Stimulated activated CD4-positive, alpha-beta T cell treated with anti-CD3 and anti-CD28 coated beads, Interleukin-2, amount 100 ng/mL, for 48 hours (primary cell): ENCODE results near the gene INPP5A.
"Not testable (repeated sequence)": the region's sequence is repeated elsewhere in the genome, so short reads cannot be mapped to it uniquely, and the experiment has no call there.

Experiments used
- DNase-seq, 2 donors: peaks; one replicate each; pipeline ENCODE4 v3.0.0-alpha.2; 2020

Gene INPP5A, protein sequence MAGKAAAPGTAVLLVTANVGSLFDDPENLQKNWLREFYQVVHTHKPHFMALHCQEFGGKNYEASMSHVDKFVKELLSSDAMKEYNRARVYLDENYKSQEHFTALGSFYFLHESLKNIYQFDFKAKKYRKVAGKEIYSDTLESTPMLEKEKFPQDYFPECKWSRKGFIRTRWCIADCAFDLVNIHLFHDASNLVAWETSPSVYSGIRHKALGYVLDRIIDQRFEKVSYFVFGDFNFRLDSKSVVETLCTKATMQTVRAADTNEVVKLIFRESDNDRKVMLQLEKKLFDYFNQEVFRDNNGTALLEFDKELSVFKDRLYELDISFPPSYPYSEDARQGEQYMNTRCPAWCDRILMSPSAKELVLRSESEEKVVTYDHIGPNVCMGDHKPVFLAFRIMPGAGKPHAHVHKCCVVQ

GRCh38 chr10:132537684-132538001 is at the start of gene INPP5A:
Gene INPP5A, plus strand, starts transcription at chr10:132537787. Its CDS starts 310 bp downstream, at chr10:132538097.
- no peak for DNase-seq

DNA sequence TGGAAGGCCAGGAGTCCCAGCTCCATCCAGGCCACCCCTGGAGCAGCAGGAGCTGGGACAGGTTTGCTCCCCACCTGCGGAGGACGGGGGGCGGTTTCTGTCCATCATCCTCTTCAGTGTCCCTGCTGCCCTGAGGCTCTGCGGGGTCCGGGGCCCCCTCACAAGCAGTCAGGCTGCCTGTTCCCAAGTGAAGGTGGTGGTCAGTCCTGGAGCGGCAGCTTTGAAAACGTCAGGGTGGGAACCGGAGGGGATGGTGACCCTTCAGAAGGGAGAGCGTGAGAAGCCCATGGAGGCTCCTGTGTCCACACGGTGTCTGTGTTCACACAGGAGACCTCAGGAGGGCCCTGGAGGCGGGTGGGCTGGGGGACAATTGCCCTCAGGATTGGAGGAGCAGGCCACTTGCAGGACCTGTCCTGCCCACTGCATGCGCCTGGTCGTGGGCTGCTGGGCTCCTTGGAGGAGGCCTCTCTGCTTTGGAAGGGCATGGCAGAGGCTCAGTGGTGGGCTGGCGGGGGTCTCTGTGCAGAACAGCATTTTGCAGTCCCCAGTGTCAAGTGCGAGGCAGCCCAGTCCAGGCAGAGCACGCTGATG is 49.3 kb upstream of the INPP5A start:
- DNase-seq, result no peak

DNA sequence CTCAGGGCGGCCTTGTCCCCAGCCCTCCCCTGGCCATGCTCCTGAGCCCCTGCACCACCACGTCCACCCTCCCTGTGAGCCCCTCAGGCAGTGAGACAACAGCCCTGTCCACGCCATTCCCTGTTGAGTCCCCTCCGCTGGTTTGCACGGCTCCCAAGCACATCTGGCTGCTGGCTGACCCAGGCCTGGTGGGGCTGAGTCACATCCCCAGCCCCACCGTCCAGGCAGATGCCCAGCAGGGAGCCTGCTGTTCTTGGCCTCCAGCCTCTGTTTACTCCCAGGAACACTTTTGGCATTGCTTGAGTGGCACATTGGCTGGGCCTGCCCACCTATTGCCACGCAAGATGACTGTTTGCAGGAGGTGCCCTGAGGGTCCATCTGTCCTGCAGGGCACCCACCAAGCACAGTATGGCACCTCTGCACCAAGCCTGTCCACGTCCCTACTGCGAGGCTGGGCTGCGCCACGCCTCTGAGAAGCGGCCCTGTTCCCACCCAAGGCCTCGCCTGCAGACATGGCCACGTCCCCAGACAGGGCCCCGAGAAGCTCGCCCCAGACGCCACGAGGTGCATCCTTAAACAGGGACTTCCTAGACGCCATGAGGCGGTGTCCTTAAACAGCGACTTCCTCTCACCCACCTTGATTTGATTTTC is 48.4 kb upstream of the INPP5A start:
- DNase-seq, result no peak

DNA sequence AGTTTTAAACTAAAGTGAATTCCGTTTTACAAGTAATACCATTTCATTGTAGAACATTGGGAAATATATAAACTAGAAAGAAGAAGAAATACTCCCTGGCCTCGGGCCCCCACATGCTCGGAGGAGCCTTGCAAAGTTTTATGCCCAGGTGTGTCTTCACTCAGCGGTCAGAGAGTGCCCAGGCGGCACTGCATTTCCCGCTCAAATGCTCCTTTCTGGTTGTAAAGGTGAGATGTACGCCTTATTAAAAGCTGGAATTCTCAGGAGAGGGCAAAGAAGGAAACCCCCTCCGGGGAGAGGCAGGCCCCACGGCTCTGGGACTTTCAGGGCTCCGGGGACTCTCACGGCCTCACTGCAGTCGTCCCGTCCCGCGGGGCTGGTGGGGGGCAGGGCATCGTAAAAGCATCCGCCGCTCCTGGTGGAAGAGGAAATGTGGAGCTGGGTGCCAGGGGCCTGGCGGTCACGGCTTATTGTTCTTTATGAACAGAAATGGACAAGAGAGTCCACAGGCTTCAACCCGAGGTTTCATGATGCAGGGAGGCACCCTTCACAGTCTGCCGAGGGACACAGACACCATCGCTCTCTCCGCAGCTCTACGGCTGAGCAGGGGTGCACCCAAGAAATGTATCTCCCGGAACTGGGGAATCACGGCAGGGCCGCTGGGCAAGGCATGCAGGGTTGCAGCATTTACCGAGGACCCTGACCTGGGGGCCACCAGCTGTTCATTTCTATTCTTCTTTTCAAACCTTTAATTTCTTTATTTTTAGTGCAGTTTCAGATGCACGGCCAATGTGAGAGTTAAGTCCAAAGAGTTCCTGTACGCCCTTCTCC is 47.7 kb upstream of the INPP5A start:
- no peak for DNase-seq

GRCh38 chr10:132491534-132491933 is 46.1 kb upstream of the INPP5A start:
- not testable (repeated sequence) for DNase-seq

DNA sequence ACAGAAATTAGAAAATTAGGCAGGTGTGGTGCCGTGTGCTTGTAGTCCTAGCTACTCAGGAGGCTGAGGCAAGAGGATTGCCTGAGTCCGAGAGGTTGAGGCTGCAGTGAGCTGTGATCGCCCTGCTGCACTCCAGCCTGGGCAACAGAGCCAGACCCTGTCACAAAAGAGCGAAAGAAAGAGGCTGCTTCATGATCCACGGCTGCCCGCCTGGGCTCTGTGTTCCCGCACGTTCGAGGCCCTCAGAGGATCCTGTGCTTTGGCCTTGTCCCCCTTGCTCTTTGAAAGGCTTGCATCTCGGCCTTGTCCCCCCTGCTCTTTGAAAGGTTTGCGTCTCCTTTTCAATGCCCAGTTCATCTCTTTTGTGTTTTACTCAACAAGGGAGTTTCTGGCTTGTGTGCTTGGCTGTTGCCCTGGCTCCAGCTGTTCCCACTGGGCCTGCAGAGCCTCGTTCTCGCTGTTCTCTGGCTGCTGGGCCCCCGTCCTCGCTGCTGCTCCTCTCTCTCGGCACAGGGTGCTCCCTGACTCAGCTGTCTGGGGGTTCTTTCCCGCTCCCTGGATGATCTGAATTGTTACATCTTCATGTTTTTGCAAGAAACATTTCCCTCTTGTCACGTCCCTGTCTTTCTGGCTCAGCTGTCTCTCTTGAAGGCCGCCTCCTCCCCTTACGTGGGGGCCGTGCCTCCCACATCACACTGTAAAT is 45.1 kb upstream of the INPP5A start:
- DNase-seq, result no peak

- no peak for DNase-seq
These were observed 44.3 kb upstream of the INPP5A start for GRCh38 chr10:132493246-132493755.

GRCh38 chr10:132493756-132494290 is 43.8 kb upstream of the INPP5A start:
- no peak for DNase-seq

DNA sequence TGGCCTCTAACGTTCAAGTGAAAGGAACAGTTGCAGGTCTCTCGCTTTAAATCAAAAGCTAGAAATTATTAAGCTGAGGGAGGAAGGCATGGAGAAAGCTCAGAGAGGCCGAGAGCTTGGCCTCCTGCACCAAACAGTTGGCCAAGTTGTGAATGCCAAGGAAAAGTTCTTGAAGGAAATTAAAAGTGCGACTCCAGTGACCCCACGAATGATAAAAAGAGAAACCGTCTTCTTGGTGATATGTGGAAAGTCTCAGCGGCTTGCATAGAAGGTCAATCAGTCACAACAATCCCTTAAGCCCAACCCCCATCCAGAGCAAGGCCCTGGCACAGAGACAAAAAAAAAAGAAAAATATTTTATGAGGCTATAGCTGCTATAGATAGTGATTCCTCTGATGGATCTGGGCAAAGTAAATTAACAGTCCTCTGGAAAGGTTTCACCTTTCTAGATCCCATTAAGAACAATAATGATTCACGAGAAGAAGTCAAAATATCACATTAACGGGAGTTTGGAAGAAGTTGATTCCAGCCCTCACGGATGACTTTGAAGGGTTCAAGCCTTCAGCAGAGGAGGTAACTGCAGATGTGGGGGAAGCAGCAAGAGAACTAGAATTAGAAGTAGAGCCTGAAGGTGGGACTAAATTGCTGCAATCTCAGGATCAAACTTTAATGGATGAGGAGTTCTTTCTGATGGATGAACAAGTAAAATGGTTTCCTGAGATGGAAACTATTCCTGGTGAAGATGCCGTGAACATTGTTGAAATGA is 42.5 kb upstream of the INPP5A start:
- no peak for DNase-seq

- no peak for DNase-seq
These were observed 41.1 kb upstream of the INPP5A start for GRCh38 chr10:132496360-132497062.

DNA sequence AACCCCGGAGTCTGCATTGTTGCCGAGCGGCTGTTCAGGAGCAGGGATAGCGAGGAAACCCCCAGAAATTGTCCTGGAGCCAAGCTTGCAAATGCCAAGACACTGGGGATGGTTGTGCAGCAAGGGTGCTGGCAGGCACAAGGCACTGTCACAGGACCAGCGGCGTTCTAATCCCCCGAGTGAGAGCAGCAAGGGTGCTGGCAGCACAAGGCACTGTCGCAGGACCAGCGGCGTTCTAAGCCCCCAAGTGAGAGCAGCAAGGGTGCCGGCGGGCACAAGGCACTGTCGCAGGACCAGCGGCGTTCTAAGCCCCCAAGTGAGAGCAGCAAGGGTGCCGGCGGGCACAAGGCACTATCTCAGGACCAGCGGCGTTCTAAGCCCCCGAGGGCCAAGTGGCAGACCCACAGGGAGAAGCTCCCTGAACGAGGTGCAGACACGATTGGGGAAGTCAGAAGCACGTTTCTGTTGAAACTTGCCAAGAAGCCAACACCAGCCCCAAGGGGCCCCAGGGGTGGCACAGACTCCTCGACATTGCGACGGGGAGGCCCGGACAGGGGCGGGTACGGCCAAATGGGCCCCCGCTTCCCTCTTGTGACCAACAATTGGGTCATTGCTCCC is 40.4 kb upstream of the INPP5A start:
- no peak for DNase-seq

DNA sequence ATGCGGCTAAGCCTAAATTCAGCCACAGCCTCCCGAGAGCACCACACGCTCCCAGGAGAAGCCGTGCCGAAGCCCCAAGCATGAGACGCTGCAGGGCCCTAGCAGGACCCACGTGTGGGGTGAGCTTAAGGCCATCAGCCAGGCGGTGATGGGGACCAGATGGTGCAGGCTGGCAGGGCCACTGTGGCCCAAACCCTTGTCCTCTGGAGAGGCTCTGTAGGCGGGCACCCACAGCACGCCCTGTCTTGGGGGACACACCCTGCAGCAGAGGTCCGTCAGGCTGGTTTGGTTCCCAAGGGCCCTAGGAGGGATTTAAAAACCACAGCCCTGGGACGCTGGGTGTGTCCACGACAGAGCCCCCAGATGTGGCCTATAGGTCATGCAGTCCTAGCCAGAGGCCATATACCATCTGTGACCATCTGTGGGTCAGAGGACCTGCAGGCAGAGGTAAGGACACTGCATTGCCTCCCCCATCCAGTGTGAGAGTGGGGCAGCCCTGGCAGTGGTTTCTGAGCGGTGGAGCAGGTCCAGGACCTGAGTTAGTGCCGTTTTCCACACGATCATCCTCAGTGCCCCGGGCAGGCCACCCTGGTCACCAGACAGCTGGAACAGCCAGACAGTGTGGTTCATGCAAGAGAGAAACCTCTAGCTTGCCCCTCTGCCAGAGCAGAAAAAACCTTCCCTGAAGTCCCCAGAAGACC is 39.6 kb upstream of the INPP5A start:
- no peak for DNase-seq

GRCh38 chr10:132498562-132499366 is 38.8 kb upstream of the INPP5A start:
- no peak for DNase-seq

- DNase-seq, result no peak
These were observed 38.3 kb upstream of the INPP5A start for GRCh38 chr10:132499367-132499685.

DNA sequence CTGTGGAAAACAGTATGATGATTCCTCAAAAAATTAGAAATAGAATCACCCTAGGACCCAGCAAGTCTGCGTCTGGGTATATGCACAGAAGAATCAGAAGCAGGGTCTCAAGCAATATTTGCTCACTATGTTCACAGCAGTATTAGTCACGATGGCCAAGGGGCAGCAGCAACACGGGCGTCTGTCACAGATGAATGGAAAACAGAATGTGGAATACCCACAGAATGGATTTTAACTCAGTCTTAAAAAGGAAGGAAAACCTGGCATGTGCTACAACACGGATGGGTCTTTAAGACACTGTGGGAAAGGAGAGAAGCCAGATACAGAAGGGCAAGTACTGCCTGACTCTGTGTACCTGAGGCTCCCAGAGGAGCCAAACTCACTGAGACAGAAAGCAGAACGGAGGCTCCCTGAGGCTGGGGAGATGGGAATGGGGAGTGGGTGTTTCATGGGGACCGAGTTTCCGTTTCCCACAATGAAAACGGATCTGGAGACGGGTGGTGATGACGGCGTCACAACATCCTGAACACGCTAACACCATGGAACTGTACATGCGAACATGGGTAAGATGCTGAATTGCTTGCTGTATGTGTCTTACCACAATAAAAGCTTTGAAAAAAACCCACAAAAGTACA is 36.7 kb upstream of the INPP5A start:
- no peak for DNase-seq

DNA sequence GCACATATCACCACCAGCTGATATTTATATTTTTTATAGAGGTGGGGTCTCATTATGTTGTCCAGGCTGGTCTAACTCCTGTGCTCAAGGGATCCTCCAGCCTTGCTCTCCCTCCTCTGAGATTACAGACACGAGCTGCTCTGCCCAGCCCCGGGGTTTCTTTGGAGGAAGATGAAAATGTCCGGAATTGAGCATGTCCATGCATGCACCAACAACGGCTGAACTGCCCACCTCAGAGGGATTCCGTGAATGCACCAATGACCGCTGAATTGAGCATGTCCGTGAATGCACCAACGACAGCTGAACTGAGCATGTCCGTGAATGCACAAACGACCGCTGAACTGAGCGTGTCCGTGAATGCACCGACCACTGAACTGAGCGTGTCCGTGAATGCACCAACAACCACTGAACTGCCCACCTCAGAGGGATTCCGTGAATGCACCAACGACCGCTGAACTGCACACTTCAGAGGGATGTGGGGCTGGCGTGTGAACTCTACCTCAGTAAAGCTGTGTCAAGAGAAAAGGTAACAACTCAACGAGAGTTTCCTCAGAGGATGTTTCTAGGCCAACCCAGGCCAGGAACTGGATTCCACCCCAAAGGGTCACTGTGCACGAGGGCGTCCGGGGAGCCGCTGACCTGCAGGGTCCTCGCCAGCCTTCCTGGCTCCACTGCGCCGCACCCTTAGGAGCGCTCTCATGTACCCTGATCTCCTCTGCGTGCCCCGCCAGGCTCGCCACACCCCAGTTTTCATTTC is 34.9 kb upstream of the INPP5A start:
- DNase-seq, result no peak
